T-helper 2 cell treated with Interferon-gamma antibody and Interleukin-4, amounts not matched to agents 100 ng/mL and 5 ng/mL, for 36 hours (primary cell): ENCODE results near the gene PLA2G5. TPM values are rescaled to one million over a fixed set of nuclear protein-coding genes. Genes with fewer than 3 reads are reported as not detected.

Source experiments
- intact Hi-C: fragments of 100-400 bp; cut with micrococcal nuclease; formaldehyde crosslinking; loops from one replicate; pipeline ENCODE4 v1.15.1; 2023
- total RNA-seq: library from RNA; stranded (reverse); gene quantifications from 2 replicates; pipeline ENCODE4 v1.2.3, GENCODE V29; 2022

Gene PLA2G5
- total RNA-seq, 1 donor from 2014 or later, result not detected

DNA sequence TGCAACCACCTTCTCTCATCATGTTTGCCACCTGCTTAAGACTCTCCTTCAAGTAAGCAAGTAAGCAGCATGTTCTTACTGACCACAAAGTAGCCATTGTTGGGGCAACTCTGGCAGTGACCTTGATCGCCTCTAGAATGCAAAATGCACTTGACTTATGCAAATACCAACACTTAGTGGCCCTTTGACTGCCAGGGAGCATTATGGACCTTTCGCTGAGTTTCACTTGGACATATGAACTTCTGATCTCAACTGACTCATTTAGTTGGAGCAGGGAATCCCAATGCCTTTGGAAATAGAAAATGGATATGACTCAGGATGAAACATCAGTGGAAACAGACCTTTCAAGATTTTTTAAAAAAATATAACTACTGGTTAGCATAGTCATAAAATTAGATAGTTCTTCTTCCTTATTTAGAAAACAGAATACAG is 6.1 kb upstream of the PLA2G5 start:
- intact Hi-C loops, result no loop called here

DNA sequence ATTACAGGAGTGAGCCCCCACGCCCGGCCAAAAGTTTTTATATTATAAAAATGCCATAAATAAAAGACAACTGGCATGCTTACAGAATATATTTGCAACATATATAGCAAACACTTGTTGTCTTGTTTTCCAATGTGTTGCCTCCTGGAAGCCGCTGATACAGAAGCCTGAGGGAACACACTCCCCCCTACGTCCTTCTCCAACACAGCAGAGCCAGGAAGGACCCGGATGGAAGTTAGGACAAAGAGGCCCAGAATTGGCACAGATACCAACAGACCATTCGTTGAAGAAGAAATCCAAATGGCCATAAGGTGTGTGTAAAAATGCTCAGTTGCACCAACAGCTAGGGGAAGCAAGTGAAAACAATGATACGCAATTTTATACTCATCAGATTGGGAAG is 1.3 kb upstream of the PLA2G5 start:
- intact Hi-C loops, result no loop called here

DNA sequence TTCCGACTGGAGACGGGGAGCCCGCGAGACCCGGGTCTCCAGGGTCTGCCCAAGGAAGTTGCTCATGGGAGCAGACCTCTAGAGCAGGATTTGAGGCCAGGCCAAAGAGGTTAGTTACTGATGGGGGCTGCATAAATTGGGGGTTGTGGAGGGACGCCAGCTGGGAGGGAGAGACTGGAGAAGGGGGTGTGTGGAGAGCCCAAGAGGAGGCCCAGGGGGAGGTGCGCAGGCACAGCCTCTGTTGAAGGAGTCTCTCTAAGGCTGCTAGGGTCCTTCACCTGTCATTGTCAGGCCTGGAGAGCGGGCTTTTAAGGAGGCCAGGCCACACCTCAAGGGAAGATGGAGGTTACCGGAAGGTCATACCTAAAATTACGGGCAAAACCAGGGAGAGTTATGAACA is 363 bp downstream of the PLA2G5 start:
- intact Hi-C loops, result no loop called here

DNA sequence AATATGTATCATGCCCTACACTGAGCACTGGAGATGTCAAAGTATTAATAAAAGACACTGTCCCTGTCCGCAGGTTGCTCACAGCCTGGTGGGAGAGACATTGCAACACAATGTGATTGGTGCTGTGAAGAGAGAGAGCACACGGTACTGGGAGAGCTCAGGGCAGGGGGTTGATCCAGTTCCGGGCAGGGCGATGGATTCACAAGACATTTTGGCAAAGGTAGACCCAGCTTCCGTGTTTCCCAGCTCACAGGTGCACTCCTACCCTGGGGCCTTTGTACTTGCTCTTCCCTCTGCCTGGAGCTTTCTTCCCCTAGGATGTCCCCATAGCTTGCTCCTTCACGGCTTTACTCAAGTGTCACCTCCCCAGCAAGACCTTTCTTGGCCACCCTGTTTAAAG is 1.4 kb downstream of the PLA2G5 start:
- intact Hi-C loops, result no loop called here

- intact Hi-C loops, result no loop called here
These were observed 2.8 kb downstream of the PLA2G5 start for GRCh38 chr1:20072771-20073170.

GRCh38 chr1:20073256-20073655 is 3.3 kb downstream of the PLA2G5 start:
- intact Hi-C loops, result no loop called here

GRCh38 chr1:20074055-20074724 is 4.2 kb downstream of the PLA2G5 start:
- intact Hi-C loops, result no loop called here

- intact Hi-C loops, result no loop called here
These were observed 4.8 kb downstream of the PLA2G5 start for GRCh38 chr1:20074725-20075171.

DNA sequence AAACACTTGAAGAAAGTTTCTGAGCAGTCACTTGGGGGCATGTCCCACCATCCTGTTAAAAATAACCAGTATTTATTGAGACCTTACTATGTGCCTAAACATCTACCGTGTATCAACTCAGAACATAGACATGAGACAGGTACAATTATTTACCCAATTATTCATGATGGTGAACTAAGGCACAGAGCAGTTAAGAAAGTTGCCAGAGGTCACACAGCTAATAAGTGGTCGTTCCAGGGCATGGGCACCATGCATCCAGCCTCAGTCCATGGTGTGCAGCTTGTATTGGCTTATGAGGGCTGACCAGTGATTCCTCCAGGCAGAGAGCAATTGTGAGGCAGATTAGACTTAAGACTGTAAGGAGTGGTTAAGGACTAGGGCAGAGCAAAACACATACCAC is 5.4 kb downstream of the PLA2G5 start:
- intact Hi-C loops, result no loop called here

GRCh38 chr1:20076223-20076622 is 6.2 kb downstream of the PLA2G5 start:
- intact Hi-C loops, result no loop called here

GRCh38 chr1:20076710-20077461 is 6.9 kb downstream of the PLA2G5 start:
- intact Hi-C loops, result no loop called here

- intact Hi-C loops, result no loop called here
These were observed 8.2 kb downstream of the PLA2G5 start for GRCh38 chr1:20078171-20078651.

DNA sequence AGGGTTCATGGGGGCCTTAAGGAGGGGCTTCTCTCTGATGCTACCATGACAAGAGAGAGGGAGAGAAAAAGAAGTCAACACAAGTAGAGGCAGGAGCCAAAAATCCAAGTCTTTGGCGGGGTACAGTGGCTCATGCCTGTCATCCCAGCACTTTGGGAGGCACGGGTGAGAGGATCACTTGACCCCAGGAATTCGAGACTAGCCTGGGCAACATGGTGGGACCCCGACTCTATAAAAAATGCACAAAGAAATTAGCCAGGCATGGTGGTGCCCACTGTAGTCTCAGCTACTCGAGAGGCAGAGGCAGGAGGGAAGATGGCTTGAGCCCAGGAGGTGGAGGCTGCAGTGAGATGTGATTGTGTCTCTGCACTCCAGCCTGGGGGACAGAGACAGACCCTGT is 8.7 kb downstream of the PLA2G5 start:
- intact Hi-C loops, result no loop called here

DNA sequence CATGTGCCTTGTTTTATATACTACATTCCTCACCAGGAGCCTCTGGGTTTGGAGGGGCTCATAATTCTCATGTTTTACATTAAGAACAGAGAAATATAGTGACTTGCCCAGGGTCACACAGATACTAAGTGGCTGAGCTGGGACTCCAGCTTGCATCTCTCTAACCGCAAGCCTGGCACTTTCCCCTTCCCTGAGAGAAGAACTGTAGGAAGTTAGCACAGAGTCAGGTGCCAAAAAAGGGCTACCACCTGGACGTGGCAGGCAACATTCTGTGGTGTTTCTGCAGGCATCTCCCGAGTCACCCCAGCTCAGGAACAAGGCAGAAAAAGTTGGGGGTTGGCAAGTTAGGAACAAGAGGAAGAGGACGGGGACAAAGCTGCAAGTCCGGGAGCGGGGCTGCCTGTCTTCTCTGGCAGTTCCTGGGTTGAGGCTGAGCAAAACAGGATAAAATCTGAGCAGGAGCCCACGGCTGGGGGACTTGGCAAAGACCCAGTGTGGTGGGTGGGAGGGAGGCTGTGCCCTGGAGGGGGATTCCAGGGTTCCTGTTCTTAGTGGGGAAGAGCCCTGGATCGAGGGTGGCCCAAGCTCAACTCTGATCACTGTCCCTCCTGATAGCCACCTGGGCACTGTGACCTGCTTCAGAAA is 9.8 kb downstream of the PLA2G5 start:
- intact Hi-C loops, result no loop called here

- intact Hi-C loops, result no loop called here
These were observed 10.7 kb downstream of the PLA2G5 start for GRCh38 chr1:20080441-20081352.

DNA sequence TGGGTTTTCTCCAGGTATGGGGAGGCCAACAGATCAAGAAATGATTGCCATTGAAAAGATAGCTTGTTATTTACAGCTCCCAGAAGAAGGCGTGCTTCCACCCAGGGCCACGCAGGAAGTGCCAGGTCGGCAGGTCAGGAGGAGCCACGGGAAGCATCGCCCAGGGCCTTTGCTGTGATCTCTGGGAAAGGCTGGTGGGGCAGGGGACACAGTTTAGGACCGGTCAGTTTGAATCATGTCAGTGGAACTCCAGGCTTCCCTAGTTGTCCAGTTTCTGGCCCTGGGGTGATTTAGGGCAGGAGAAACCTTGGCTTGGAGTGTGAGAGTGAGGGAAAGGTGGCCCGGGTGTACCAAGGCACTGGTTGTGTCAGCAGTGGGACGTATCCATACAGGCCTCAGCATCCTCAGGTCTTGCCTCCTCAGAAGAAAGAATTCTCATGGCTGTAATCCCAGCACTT is 11.4 kb downstream of the PLA2G5 start:
- intact Hi-C loops, result no loop called here

GRCh38 chr1:20082772-20083171 is 12.8 kb downstream of the PLA2G5 start:
- intact Hi-C loops, result no loop called here

DNA sequence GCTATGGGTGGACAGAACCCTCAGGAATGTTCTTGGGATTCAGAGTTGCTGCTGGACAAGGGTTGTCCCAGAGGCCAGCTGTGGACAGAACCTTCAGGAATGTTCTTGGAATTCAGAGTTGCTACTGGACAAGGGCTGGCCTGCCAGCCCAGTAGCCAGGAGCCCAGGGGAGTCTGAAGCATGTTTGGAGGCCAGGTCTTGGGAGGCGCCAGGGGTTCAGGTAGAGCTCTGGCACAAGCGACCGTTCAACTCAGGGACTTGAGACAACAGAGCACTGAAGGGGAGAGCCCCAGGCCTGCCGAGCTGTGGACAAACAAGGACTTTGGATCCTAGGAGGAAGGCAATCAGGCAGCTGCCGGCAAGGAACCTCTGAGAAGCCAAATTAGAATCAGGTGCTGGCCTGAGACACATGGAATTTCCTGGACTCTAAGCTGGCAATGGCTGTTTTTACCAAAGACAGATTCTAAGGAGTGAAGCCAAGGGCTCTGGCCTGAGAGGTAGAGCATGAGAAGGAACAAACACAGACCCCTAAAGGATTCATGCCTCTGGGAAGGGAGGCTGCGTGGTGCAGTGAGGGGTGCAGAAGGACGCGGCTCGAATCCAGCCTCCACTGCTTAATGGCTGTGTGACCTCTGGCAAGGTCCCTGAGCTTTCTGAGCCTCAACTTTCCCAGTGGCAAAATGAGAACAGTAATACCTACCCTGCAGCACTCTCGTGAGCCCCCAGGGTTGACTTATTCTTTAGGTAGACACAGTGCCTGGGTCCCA is 13.4 kb downstream of the PLA2G5 start:
- intact Hi-C loops, result no loop called here

DNA sequence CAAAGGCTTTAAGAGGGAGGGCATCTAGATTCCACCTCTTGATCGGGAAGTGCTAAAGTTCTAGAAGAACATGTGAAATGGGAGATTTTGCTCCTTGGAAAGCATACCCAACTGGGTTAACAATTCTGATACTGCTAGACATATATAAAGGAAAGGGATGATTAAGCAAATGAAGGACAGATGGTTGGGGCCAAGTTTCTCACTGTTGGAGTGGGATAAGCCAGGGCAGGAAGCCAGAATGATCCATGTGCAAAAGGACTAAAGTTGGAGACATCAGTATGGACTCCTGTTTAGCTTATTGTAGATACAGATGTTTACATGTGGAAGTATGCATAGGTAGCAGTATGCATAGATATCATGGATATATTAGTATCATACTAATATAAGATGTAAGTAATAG is 16.8 kb downstream of the PLA2G5 start:
- intact Hi-C loops, result no loop called here

DNA sequence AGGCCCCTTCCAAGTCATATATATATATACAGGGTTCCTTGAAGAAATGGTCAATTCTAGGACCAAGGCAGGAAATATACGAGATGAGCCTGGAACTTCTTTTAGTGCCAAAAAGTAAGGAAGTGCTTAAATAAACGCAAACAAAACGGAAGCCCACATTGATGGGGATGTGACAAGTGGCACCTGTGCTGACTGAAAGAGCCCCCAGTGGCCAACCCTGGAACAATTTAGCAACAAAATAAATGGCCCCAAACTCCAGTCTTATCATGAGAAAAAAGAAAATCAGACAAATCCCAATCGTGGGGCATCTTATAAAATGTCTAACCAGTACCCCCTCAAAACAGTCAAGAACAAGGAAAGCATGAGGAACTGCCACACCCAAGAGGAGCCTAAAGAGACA is 17.7 kb downstream of the PLA2G5 start:
- intact Hi-C loops, result no loop called here
